GM19238 (cell line): ENCODE results near the gene MBNL1.
"Not testable (repeated sequence)": the region's sequence is repeated elsewhere in the genome, so short reads cannot be mapped to it uniquely, and the experiment has no call there.

Source experiments
- DNase-seq: peaks from one replicate; pipeline ENCODE4 v3.0.0; 2011; ENCODE audit warnings: low spot score; ENCODE audit not compliant: insufficient read length

MBNL1 gene

DNA sequence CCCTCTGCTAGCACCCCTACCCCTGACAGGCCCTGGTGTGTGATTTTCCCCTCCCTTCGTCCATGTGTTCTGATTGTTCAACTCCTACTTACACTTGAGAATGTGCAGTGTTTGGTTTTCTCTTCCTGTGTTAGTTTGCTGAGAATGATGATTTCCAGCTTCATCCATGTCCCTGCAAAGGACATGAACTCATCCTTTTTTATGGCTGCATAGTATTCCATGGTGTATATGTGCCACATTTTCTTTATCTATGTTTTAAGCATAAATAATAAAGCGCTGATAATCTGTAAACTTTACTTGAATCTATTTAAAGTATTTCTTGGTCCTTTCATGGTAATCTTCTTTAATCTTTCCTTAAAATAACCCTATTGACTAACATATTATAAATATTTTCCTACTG, 128.6 kb downstream of the MBNL1 start:
- not testable (repeated sequence) for DNase-seq

DNA sequence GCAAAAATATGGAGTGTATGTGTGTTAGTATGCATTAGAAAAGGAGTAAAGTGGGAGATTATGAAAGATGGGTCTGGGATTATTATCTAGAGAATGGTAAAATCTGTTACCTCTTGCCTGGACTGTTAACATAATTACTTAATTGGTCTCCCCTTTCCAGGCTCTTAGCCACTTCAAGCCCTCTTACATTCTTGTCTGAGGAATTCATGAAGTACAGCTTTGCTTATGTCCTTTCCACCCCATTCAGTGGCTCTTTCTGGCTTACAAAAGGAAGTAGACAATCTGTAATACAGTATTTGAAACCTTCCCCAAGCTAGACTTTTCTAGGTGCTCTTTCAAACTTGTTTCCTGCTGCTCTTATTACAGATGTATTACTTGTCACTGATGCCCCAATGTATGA, 129.8 kb downstream of the MBNL1 start:
- DNase-seq, result no peak

GRCh38 chr3:152399374-152399773, 130.6 kb downstream of the MBNL1 start:
- no peak for DNase-seq

- DNase-seq, result no peak
Observed at GRCh38 chr3:152400887-152401286, 132.2 kb downstream of the MBNL1 start.

GRCh38 chr3:152402695-152403451, 134.1 kb downstream of the MBNL1 start:
- DNase-seq, result no peak

- no peak for DNase-seq
Observed at GRCh38 chr3:152403632-152404066, 134.9 kb downstream of the MBNL1 start.

- no peak for DNase-seq
Observed at GRCh38 chr3:152404976-152405375, 136.2 kb downstream of the MBNL1 start.

- no peak for DNase-seq
Observed at GRCh38 chr3:152405915-152406802, 137.4 kb downstream of the MBNL1 start.

- no peak for DNase-seq
Observed at GRCh38 chr3:152413240-152413639, 144.5 kb downstream of the MBNL1 start.

- DNase-seq, result no peak
Observed at GRCh38 chr3:152416808-152417580, 148.3 kb downstream of the MBNL1 start.

- DNase-seq, result no peak
Observed at GRCh38 chr3:152419748-152420147, 151.0 kb downstream of the MBNL1 start.

DNA sequence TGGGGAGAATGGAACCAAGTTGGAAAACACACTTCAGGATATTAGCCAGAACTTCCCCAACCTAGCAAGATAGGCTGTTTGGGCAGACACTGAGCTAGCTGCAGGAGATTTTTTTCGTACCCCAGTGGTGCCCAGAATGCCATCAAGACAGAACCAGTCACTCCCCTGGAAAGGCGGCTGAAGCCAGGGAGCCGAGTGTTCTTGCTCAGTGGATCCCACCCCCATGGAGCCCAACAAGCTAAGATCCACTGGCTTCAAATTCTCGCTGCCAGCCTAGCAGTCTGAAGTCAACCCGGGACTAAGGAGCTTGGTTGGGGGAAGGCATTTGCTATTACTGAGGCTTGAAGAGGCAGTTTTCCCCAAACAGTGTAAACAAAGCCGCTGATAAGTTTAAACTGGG, 152.4 kb downstream of the MBNL1 start:
- no peak for DNase-seq

- DNase-seq, result no peak
Observed at GRCh38 chr3:152426393-152426792, 157.7 kb downstream of the MBNL1 start.

DNA sequence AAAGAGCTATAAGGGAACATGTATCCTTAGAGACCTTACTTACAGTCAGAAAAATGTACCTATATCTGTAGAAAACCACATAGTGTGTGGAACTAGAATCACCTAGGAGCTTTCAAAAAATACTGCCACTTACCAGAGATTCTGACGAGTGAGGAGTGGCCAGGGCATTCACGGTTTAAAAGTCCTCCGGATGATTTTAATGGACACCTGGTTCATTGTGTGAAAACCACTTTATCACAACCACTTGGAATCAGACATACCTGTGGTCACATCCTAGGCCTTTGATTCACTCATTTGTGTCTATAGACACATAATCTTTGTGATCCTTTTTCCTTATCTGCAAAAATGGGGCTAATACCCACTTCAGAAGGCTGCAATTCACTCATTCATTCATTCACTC, 159.8 kb downstream of the MBNL1 start:
- DNase-seq, result no peak

GRCh38 chr3:152430223-152431002, 161.7 kb downstream of the MBNL1 start:
- DNase-seq, result no peak

DNA sequence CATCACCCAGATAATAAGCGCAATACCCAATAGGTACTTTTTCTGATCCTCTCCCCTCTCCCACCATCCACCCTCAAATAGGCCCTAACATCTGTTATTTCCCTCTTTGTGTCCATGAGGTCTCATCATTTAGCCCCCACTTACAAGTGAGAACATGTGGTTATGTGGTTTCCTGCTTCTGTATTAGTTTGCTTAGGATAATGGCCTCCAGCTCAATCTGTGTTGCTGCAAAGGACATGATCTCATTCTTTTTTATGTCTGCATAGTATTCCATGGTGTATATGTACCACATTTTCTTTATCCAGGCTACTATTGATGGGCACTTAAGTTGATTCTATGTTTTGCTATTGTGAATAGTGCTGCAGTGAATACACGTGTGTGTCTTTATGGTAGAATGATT, 165.4 kb downstream of the MBNL1 start:
- no peak for DNase-seq

- not testable (repeated sequence) for DNase-seq
Observed at GRCh38 chr3:152435210-152435609, 166.5 kb downstream of the MBNL1 start.

GRCh38 chr3:152436707-152437590, 168.2 kb downstream of the MBNL1 start:
- no peak for DNase-seq

DNA sequence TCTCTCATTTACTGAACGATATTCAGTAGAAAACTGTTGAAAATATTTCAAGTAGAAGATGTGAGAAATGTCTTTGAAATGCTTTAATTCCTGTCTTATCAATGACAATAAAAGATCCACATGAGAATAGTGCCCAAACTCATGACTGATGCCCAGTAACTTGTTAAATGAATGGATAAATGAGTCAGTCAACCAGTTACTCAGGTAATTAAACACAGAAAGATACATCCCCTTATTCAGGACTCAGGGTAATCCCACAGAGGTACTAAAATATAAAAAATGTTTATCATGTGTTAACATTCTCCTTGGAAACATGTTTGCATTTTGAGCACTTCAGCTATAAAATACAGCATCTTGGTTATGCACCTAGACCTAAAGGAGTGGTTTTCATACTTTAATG, 169.5 kb downstream of the MBNL1 start:
- no peak for DNase-seq

DNA sequence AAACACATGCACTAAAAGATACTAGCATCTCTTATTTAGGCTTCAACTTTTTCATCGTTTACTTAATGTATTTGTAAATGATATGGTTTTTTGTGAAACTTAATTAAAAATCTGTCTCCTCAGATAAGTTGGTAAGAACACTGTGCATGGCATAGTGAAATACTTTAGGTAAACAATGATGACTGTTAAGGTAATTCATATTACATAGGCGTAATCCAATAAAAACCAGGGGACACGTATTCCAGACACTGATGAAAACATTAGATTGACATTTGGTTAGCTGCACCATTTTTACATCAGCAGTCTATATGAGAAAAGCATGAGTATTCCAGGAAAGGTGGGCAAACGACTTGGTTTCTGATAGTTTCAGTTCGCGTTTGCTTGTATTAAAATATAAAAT, 170.0 kb downstream of the MBNL1 start:
- DNase-seq, result no peak
